ENCODE data around the gene AHCTF1.
"Not testable (repeated sequence)": the region's sequence is repeated elsewhere in the genome, so short reads cannot be mapped to it uniquely, and the experiment has no call there.

DNA sequence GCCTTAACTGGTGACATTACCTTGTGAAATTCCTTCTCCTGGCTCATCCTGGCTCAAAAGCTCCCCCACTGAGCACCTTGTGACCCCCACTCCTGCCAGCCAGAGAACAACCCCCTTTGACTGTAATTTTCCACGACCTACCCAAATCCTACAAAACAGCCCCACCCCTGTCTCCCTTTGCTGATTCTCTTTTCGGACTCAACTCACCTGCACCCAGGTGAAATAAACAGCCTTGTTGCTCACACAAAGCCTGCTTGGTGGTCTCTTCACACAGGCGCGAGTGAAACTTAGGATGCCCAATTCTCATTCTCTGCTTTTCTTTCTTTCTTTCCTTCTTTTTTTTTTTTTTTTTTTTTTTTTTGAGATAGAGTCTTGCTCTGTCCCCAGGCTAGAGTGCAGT lies 118.4 kb downstream of the AHCTF1 start:
- not testable (repeated sequence) for TF ChIP-seq MAFK (IDR thresholded peaks at IDR 0.05; ENCODE audit: low read length); FOSL1 (tag; conservative IDR thresholded peaks at IDR 0.05); EP300 (IDR thresholded peaks at IDR 0.05; ENCODE audit: low read length); CHD2 (IDR thresholded peaks at IDR 0.05; ENCODE audit: low read depth, low read length)
- TF ChIP-seq, protein P1, sequence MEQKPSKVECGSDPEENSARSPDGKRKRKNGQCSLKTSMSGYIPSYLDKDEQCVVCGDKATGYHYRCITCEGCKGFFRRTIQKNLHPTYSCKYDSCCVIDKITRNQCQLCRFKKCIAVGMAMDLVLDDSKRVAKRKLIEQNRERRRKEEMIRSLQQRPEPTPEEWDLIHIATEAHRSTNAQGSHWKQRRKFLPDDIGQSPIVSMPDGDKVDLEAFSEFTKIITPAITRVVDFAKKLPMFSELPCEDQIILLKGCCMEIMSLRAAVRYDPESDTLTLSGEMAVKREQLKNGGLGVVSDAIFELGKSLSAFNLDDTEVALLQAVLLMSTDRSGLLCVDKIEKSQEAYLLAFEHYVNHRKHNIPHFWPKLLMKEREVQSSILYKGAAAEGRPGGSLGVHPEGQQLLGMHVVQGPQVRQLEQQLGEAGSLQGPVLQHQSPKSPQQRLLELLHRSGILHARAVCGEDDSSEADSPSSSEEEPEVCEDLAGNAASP (IDR thresholded peaks at IDR 0.05), result not testable (repeated sequence)
- TF ChIP-seq, protein P2, sequence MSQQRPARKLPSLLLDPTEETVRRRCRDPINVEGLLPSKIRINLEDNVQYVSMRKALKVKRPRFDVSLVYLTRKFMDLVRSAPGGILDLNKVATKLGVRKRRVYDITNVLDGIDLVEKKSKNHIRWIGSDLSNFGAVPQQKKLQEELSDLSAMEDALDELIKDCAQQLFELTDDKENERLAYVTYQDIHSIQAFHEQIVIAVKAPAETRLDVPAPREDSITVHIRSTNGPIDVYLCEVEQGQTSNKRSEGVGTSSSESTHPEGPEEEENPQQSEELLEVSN (IDR thresholded peaks at IDR 0.05; ENCODE audit: borderline replicate concordance in 1 of 2, extremely low read depth in 1 of 2, insufficient read depth in 1 of 2, insufficient read length in 1 of 2, low read depth in 1 of 2, low read length in 1 of 2, poor library complexity in 1 of 2, severe bottlenecking in 1 of 2), result not testable (repeated sequence)

Data from K562 (cell line).